Panc1 (cell line): ENCODE data around the gene OASL. TPM values are rescaled to one million over a fixed set of nuclear protein-coding genes. Genes with fewer than 3 reads are reported as not detected.

Experiments
- ATAC-seq: fragments of 200-7000 bp; cut with Tn5 transposase; 2 replicates; pipeline ENCODE4 v1.9.1; 2020; ENCODE audit warnings: mild to moderate bottlenecking, moderate library complexity
- BruUV-seq: library from RNA; stranded (reverse); fragments of 400-500 nt; replicated peaks from 2 replicates; lab custom pipeline; 2021; lab: Mats Ljungman, UMichigan
- CTCF ChIA-PET: fragments of 300-600 bp; sonication (Branson Sonifier 250); formaldehyde crosslinking; loops from one replicate; lab custom pipeline; 2022; ENCODE audit warnings: antibody characterized with exemption; lab: Charles Lee
- POLR2A ChIA-PET: fragments of 300-600 bp; sonication (Branson Sonifier 250); formaldehyde crosslinking; loops from one replicate; lab custom pipeline; 2022; ENCODE audit warnings: antibody characterized with exemption; lab: Charles Lee
- DNase-seq: peaks from one replicate; pipeline ENCODE4 v3.0.0-alpha.2; 2010; ENCODE audit warnings: low read depth, low spot score
- H3K27ac ChIP-seq: 2 replicates; pipeline ENCODE4 v1.5.1; 2011; ENCODE audit warnings: mild to moderate bottlenecking, low read length, inconsistent platforms
- H3K27me3 ChIP-seq: fragments of 200-500 bp; sonication (Bioruptor generic); 2 replicates; pipeline ENCODE4 v1.6.0; 2014; ENCODE audit warnings: low read length, inconsistent platforms; ENCODE audit not compliant: control insufficient read depth, insufficient read depth
- H3K36me3 ChIP-seq: fragments of 200-500 bp; sonication (Bioruptor generic); 2 replicates; pipeline ENCODE4 v1.5.1; 2014; ENCODE audit warnings: inconsistent platforms, mild to moderate bottlenecking, low read length, moderate library complexity; ENCODE audit not compliant: control insufficient read depth, insufficient read depth
- H3K4me1 ChIP-seq: 2 replicates; pipeline ENCODE4 v1.5.1; 2011; ENCODE audit warnings: inconsistent platforms, mild to moderate bottlenecking, low read length, moderate library complexity; ENCODE audit not compliant: control insufficient read depth, insufficient read depth
- H3K4me3 ChIP-seq, 2 experiments: 2 replicates each; pipeline ENCODE4 v1.5.1; 2011 to 2012; ENCODE audit warnings: low read depth in 2 of 2, low read length in 2 of 2, mild to moderate bottlenecking in 2 of 2, inconsistent platforms in 1 of 2, moderate library complexity in 1 of 2
- H3K9me3 ChIP-seq: fragments of 200-500 bp; sonication (Bioruptor generic); 2 replicates; pipeline ENCODE4 v1.5.1; 2014; ENCODE audit warnings: low read depth, mild to moderate bottlenecking, inconsistent platforms, low read length, moderate library complexity; ENCODE audit not compliant: control insufficient read depth, insufficient read depth
- CTCF ChIP-seq: fragments of 450-650 bp; IDR thresholded peaks from 2 replicates; pipeline ENCODE4 v1.5.1; 2017; ENCODE audit warnings: mild to moderate bottlenecking
- POLR2AphosphoS5 ChIP-seq: IDR thresholded peaks from 2 replicates; pipeline ENCODE4 v1.6.1; 2012; ENCODE audit warnings: mild to moderate bottlenecking, low read depth, low read length, moderate library complexity
- REST ChIP-seq, 2 experiments: IDR thresholded peaks; 2 replicates each; pipeline ENCODE4 v1.6.1; 2011 to 2012; ENCODE audit warnings: low read depth in 2 of 2, control low read depth in 1 of 2, low read length in 1 of 2, mild to moderate bottlenecking in 1 of 2, moderate library complexity in 1 of 2; ENCODE audit not compliant: insufficient read depth in 1 of 2
- SIN3A ChIP-seq: IDR thresholded peaks from 2 replicates; pipeline ENCODE4 v1.6.1; 2012; ENCODE audit warnings: low read depth, mild to moderate bottlenecking, low read length, moderate library complexity, borderline replicate concordance; ENCODE audit not compliant: insufficient read depth
- TCF7L2 ChIP-seq: IDR thresholded peaks from 2 replicates; pipeline ENCODE4 v1.6.1; 2011; ENCODE audit warnings: mild to moderate bottlenecking, low read depth, low read length, inconsistent platforms
- in situ Hi-C: cut with HindIII; loops from 2 replicates; pipeline ENCODE4 v1.10.0; 2016; ENCODE audit warnings: low sequenced_read_pairs, low pct_unique_long_range_greater_than_20kb
- intact Hi-C: fragments of 100-400 bp; cut with micrococcal nuclease; formaldehyde crosslinking; loops from one replicate; pipeline ENCODE4 v1.10.0; 2022; ENCODE audit not compliant: unreplicated experiment
- total RNA-seq: library from RNA; stranded (reverse); gene quantifications from one replicate; pipeline ENCODE4 v1.2.1, GENCODE V29; 2021; ENCODE audit not compliant: unreplicated experiment

The OASL gene
- total RNA-seq, 1 experiment from 2014 or later: 21.1 TPM

GRCh38 chr12:121003650-121004049 lies 35.4 kb downstream of the OASL start:
- intact Hi-C loops: no loop called here
- no TSS peak for BruUV-seq
- CTCF ChIA-PET: no interaction called here
- Histone ChIP-seq H3K36me3 (no peaks in the 10 kb centered on the region), H3K27me3 (no peaks in the 10 kb centered on the region), H3K9me3 (no peaks in the 10 kb centered on the region), H3K4me3 (no peak overlapping the region), H3K4me1 (no peaks in the 10 kb centered on the region), H3K27ac (no peak overlapping the region)
- POLR2A ChIA-PET: no interaction called here
- in situ Hi-C loops: no loop called here
- TF ChIP-seq CTCF (no peak; the same call in 1 of the 2 replicates), REST (IDR thresholded peaks at IDR 0.05; ENCODE audit: insufficient read depth in 1 of 2, low read depth in 2 of 2, low read length in 1 of 2) (no peak), SIN3A (no peak), POLR2AphosphoS5 (no peak), TCF7L2 (no peak)
- DNase-seq (no peak), ATAC-seq (no peak)

- ChIA-PET POLR2A (no interaction called here), CTCF (interaction anchor here (0.7 kb wide), 1 partner anchor 21 kb away, joined by 4 read pairs; no protein-coding TSS in a partner anchor)
- intact Hi-C loops (no loop called here), in situ Hi-C loops (no loop called here)
- ATAC-seq (no peak), DNase-seq (no peak)
- Histone ChIP-seq H3K36me3 (no peaks in the 10 kb centered on the region), H3K27me3 (no peaks in the 10 kb centered on the region), H3K9me3 (no peaks in the 10 kb centered on the region), H3K27ac (no peak overlapping the region), H3K4me1 (no peaks in the 10 kb centered on the region), H3K4me3 (no peak overlapping the region)
- TF ChIP-seq SIN3A (no peak), TCF7L2 (no peak), CTCF (no peak), POLR2AphosphoS5 (no peak), REST (IDR thresholded peaks at IDR 0.05; ENCODE audit: insufficient read depth in 1 of 2, low read depth in 2 of 2, low read length in 1 of 2) (no peak)
- no TSS peak for BruUV-seq
Measured at GRCh38 chr12:121001841-121002483, 37.1 kb downstream of the OASL start.
